HL-60 (cell line): ENCODE results near the gene JAK3.
A peak's percentile ranks its signal among the peaks of the same experiment; 100 is the strongest.
"Not testable (repeated sequence)": the region's sequence is repeated elsewhere in the genome, so short reads cannot be mapped to it uniquely, and the experiment has no call there.

Source experiments
- CTCF ChIP-seq: IDR thresholded peaks from one replicate; pipeline ENCODE4 v1.5.1; 2011; ENCODE audit warnings: low read length, control low read depth, inconsistent platforms; ENCODE audit not compliant: insufficient read depth
- GABPA ChIP-seq: IDR thresholded peaks from 2 replicates; pipeline ENCODE4 v1.6.1; 2012; ENCODE audit warnings: low read depth
- POLR2AphosphoS5 ChIP-seq: IDR thresholded peaks from 2 replicates; pipeline ENCODE4 v1.6.1; 2012; ENCODE audit warnings: low read depth
- REST ChIP-seq: IDR thresholded peaks from 2 replicates; pipeline ENCODE4 v1.6.1; 2012; ENCODE audit warnings: low read depth; ENCODE audit not compliant: insufficient replicate concordance
- SPI1 ChIP-seq: IDR thresholded peaks from 2 replicates; pipeline ENCODE4 v1.6.1; 2012; ENCODE audit warnings: low read depth, mild to moderate bottlenecking, borderline replicate concordance

- TF ChIP-seq POLR2AphosphoS5, result 0 out of 2 replicates have a peak, but pooled peaks have one; percentile 11
- not testable (repeated sequence) for TF ChIP-seq CTCF, REST, GABPA, SPI1
These were observed 69.9 kb downstream of the JAK3 start for GRCh38 chr19:17777840-17778239.
